Measurements from ENCODE around the gene TENT5A.

TENT5A gene

DNA sequence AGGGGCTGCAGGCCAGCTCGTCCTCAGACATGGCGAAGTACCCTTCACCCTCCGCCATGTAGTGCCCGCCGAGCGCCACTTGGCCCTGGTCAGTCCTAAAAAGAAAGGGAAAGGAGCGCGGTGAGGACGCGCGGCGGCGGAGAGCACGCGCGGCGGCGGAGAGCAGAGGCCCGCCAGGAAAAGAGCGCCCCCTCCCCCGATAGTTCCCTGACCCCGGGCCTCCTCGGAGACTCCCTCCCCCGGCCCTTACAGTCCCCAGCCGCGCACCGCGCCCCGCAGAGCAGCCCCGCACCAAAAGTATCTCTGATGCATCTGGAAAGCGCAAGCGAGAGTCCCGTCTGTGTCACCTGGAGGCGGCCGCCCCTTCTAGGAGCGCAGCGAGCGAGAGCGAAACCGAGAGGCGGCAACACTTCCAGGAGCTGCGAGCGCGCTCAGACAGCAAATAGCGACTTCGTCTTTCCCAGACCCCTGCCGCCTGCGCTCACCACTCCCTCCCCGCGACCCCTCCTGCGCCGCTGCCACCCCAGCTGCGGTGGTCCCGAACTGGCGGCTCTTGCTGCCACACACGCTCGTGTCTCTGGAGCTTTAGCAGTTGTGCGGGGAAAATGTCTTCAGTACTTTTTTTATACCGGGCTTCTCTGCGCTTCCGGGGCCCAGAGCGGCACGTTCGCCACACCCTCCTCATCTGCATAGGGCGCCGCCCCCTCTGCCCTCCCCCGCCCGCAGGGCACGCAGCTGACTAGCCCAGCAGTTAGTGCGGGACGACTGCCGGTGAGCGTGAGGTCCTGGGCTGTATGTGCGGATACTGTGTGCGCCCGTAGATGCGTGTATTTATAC lies at the start of gene TENT5A:
Gene TENT5A, minus strand, starts transcription at position 598 of the 837 bp plus-strand sequence. Its CDS starts 540 bp downstream, at position 58.
- no peak for TF ChIP-seq CTCF (IDR thresholded peaks at IDR 0.05; ENCODE audit: insufficient read depth, low read depth, low read length, missing control alignments)
- H3K4me3 ChIP-seq (ENCODE audit: low read length): peak within 1 kb of the TSS; percentile 85
- DNase-seq (ENCODE audit: low read depth): peak; percentile 97

GRCh38 chr6:81801489-81801888 lies 49.0 kb upstream of the TENT5A start:
- DNase-seq (ENCODE audit: low read depth): no peak
- H3K4me3 ChIP-seq (ENCODE audit: low read length): no peak overlapping the region
- no peak for TF ChIP-seq CTCF (IDR thresholded peaks at IDR 0.05; ENCODE audit: insufficient read depth, low read depth, low read length, missing control alignments)

- no peak overlapping the region for H3K4me3 ChIP-seq (ENCODE audit: low read length)
- DNase-seq (ENCODE audit: low read depth): no peak
- no peak for TF ChIP-seq CTCF (IDR thresholded peaks at IDR 0.05; ENCODE audit: insufficient read depth, low read depth, low read length, missing control alignments)
Observed at GRCh38 chr6:81800666-81801065, 48.2 kb upstream of the TENT5A start.

DNA sequence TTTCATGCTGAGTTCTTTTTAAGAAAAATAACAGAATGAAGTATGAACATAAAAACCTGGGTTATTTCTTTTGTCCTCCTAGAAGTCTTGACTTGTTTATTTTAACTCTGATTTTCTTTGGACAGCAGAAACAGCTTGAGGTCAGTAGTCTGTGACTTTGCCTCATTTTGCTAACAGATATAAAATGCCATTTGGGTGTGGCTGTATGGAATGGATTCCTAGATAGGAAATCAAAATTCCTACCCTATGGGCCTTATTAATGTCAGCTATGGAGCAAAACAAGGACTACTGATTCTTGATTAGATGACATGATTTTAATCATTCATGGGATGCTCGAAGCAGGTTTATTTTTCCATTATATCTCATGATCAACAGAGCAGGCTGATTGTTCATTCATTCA lies 46.8 kb upstream of the TENT5A start:
- no peak overlapping the region for H3K4me3 ChIP-seq (ENCODE audit: low read length)
- no peak for DNase-seq (ENCODE audit: low read depth)
- no peak for TF ChIP-seq CTCF (IDR thresholded peaks at IDR 0.05; ENCODE audit: insufficient read depth, low read depth, low read length, missing control alignments)

- DNase-seq (ENCODE audit: low read depth): no peak
- TF ChIP-seq CTCF (IDR thresholded peaks at IDR 0.05; ENCODE audit: insufficient read depth, low read depth, low read length, missing control alignments): no peak
- no peak overlapping the region for H3K4me3 ChIP-seq (ENCODE audit: low read length)
Observed at GRCh38 chr6:81797591-81797990, 45.1 kb upstream of the TENT5A start.

- TF ChIP-seq CTCF (IDR thresholded peaks at IDR 0.05; ENCODE audit: insufficient read depth, low read depth, low read length, missing control alignments): no peak
Observed at GRCh38 chr6:81795890-81796289, 43.4 kb upstream of the TENT5A start.

More at GRCh38 chr6:81795890-81796289, 43.4 kb upstream of the TENT5A start:
- DNase-seq (ENCODE audit: low read depth): no peak
- H3K4me3 ChIP-seq (ENCODE audit: low read length): no peak overlapping the region

All from epithelial cell of esophagus (primary cell).